Endothelial cell of umbilical vein (primary cell): ENCODE results near the gene CIAPIN1. TPM values are rescaled to one million over a fixed set of nuclear protein-coding genes. Genes with fewer than 3 reads are reported as not detected.
A peak's percentile ranks its signal among the peaks of the same experiment; 100 is the strongest.

Experiments used
- BruUV-seq: library from RNA; stranded (reverse); fragments of 400-500 nt; replicated peaks from 2 replicates; lab custom pipeline; 2021; lab: Mats Ljungman, UMichigan
- CTCF ChIA-PET: fragments of 300-600, 350-600 bp; sonication (Branson Sonifier 250); formaldehyde crosslinking; loops from one replicate; lab custom pipeline; 2021; ENCODE audit warnings: antibody characterized with exemption, inconsistent platforms; lab: Charles Lee
- POLR2A ChIA-PET: fragments of 300-600, 350-600 bp; sonication (Branson Sonifier 250); formaldehyde crosslinking; loops from one replicate; lab custom pipeline; 2021; ENCODE audit warnings: antibody characterized with exemption, inconsistent platforms; lab: Charles Lee
- DNase-seq: peaks from one replicate; pipeline ENCODE4 v3.0.0-alpha.2; 2011; ENCODE audit warnings: low read depth, low spot score
- FAIRE-seq: peaks from 2 replicates; lab custom pipeline; 2011; peaks lifted over from hg19 to GRCh38; lab: Jason Lieb, UNC
- H2AFZ ChIP-seq: 2 replicates; pipeline ENCODE4 v1.6.0; 2012; ENCODE audit warnings: low read depth, low read length, control low read depth, inconsistent platforms
- H3K27ac ChIP-seq: 2 replicates; pipeline ENCODE4 v1.5.1; 2011; ENCODE audit warnings: low read depth, mild to moderate bottlenecking, control low read depth, low read length, moderate library complexity; ENCODE audit not compliant: insufficient read depth
- H3K27me3 ChIP-seq, 2 experiments: 2 replicates each; pipeline versions ENCODE4 v1.6.0 to v1.6.1; 2011; ENCODE audit warnings: low read length in 2 of 2, mixed read lengths in 1 of 2; ENCODE audit not compliant: control insufficient read depth in 2 of 2, insufficient read depth in 2 of 2
- H3K36me3 ChIP-seq, 2 experiments: 2 replicates in 1 of 2; 3 replicates in 1 of 2; pipeline ENCODE4 v1.5.1; 2011; ENCODE audit warnings: low read length in 2 of 2, mild to moderate bottlenecking in 1 of 2, moderate library complexity in 1 of 2; ENCODE audit not compliant: control insufficient read depth in 2 of 2, insufficient read depth in 2 of 2; ENCODE audit errors: extremely low read depth in 1 of 2
- H3K4me1 ChIP-seq: 3 replicates; pipeline ENCODE4 v1.5.1; 2011; ENCODE audit warnings: mild to moderate bottlenecking, low read length; ENCODE audit not compliant: control insufficient read depth, insufficient read depth; ENCODE audit errors: extremely low read depth
- H3K4me2 ChIP-seq: 2 replicates; pipeline ENCODE4 v1.6.1; 2011; ENCODE audit warnings: low read length, control low read depth, mixed read lengths; ENCODE audit not compliant: insufficient read depth
- H3K4me3 ChIP-seq, 3 experiments: fragments of 200-600 bp in 1 of 3; sonication (generic), shearing (Covaris generic) in 1 of 3; replicated peaks in 1 of 3; 2 replicates each; pipeline ENCODE4 v1.5.1; 2011 to 2016; ENCODE audit warnings: control low read depth in 3 of 3, low read length in 3 of 3, mild to moderate bottlenecking in 2 of 3, inconsistent platforms in 1 of 3, low read depth in 1 of 3, moderate library complexity in 1 of 3; ENCODE audit not compliant: insufficient read depth in 1 of 3
- H3K79me2 ChIP-seq: 2 replicates; pipeline ENCODE4 v1.6.0; 2012; ENCODE audit warnings: low read length, inconsistent platforms; ENCODE audit not compliant: control insufficient read depth, insufficient read depth
- H3K9ac ChIP-seq: replicated peaks from 2 replicates; pipeline ENCODE3; 2011; ENCODE audit warnings: low read length, control low read depth; ENCODE audit not compliant: insufficient read depth; ENCODE audit errors: extremely low read depth
- H3K9me1 ChIP-seq: replicated peaks from 3 replicates; pipeline ENCODE4 v1.6.0; 2011; ENCODE audit warnings: mild to moderate bottlenecking, low read length; ENCODE audit not compliant: control insufficient read depth, insufficient read depth; ENCODE audit errors: extremely low read depth
- H3K9me3 ChIP-seq: replicated peaks from 2 replicates; pipeline ENCODE4 v1.5.1; 2012; ENCODE audit warnings: low read length, inconsistent platforms; ENCODE audit not compliant: control insufficient read depth, insufficient read depth
- H4K20me1 ChIP-seq: replicated peaks from 2 replicates; pipeline ENCODE3; 2011; ENCODE audit warnings: mild to moderate bottlenecking, low read length; ENCODE audit not compliant: control insufficient read depth, insufficient read depth; ENCODE audit errors: extremely low read depth
- EZH2 ChIP-seq: IDR thresholded peaks from 2 replicates; pipeline ENCODE4 v1.6.1; 2012; ENCODE audit warnings: borderline replicate concordance, low read depth, mild to moderate bottlenecking, moderate library complexity, low read length, inconsistent platforms; ENCODE audit not compliant: severe bottlenecking
- FOS ChIP-seq: IDR thresholded peaks from 2 replicates; pipeline ENCODE4 v1.6.1; 2011; ENCODE audit warnings: mild to moderate bottlenecking, low read length, moderate library complexity, borderline replicate concordance; ENCODE audit not compliant: insufficient read depth
- GATA2 ChIP-seq: IDR thresholded peaks from 2 replicates; pipeline ENCODE4 v1.7.0; 2011; ENCODE audit warnings: low read depth, mild to moderate bottlenecking, moderate library complexity, mixed read lengths, low read length; ENCODE audit not compliant: insufficient read length, insufficient read depth
- JUN ChIP-seq: IDR thresholded peaks from 2 replicates; pipeline ENCODE4 v1.6.1; 2011; ENCODE audit warnings: borderline replicate concordance, low read depth; ENCODE audit not compliant: insufficient read length, insufficient read depth
- MYC ChIP-seq: IDR thresholded peaks from one replicate; pipeline ENCODE4 v1.6.1; 2011; ENCODE audit warnings: mild to moderate bottlenecking, low read depth, low read length
- POLR2A ChIP-seq: IDR thresholded peaks from 2 replicates; pipeline ENCODE4 v1.6.1; 2012; ENCODE audit warnings: low read depth, mild to moderate bottlenecking, control low read depth, low read length
- POLR2AphosphoS5 ChIP-seq: IDR thresholded peaks from 2 replicates; pipeline ENCODE4 v1.6.1; 2012; ENCODE audit warnings: low read depth, mild to moderate bottlenecking, control low read depth, low read length, moderate library complexity; ENCODE audit not compliant: insufficient read depth
- dilution Hi-C: fragments of 300-500 bp; cut with MboI; formaldehyde crosslinking; loops from one replicate; pipeline ENCODE4 v1.15.0; 2019; ENCODE audit warnings: low sequenced_read_pairs; ENCODE audit not compliant: extremely low pct_ligation_motif_present
- intact Hi-C: fragments of 100-400 bp; cut with micrococcal nuclease; formaldehyde crosslinking; loops from one replicate; pipeline ENCODE4 v1.10.0; 2022
- polyA plus RNA-seq, 4 experiments: library from polyadenylated mRNA; depleted of rRNA in 3 of 4; stranded (reverse) in 3 of 4; unstranded in 1 of 4; fragments of >200 nt; gene quantifications; 2 replicates each; pipeline versions ENCODE4 v1.2.1 to v1.2.3, GENCODE V29; 2011 to 2012; ENCODE audit warnings: missing spikeins in 1 of 4
- total RNA-seq: library from RNA; stranded (reverse); gene quantifications from 2 replicates; pipeline ENCODE4 v1.2.3, GENCODE V29; 2021
- TF ChIP-seq, protein P1 (sequence below), 2 donors: IDR thresholded peaks; 1 replicate in 1 of 2; 2 replicates in 1 of 2; pipeline ENCODE4 v1.5.1; 2011; ENCODE audit warnings: low read length in 2 of 2, mild to moderate bottlenecking in 2 of 2, moderate library complexity in 2 of 2, control low read depth in 1 of 2, inconsistent platforms in 1 of 2, low read depth in 1 of 2; ENCODE audit not compliant: insufficient read depth in 1 of 2; ENCODE audit errors: extremely low read depth in 1 of 2
- TF ChIP-seq, protein P2 (sequence below): IDR thresholded peaks from 2 replicates; pipeline ENCODE4 v1.6.1; 2011; ENCODE audit not compliant: insufficient read depth, insufficient read length

The CIAPIN1 gene
- total and polyA plus RNA-seq, 2 donors (not counting 3 experiments of a cell fraction or from before 2014, with no cell fraction given): 74.6 to 77.9 TPM

DNA sequence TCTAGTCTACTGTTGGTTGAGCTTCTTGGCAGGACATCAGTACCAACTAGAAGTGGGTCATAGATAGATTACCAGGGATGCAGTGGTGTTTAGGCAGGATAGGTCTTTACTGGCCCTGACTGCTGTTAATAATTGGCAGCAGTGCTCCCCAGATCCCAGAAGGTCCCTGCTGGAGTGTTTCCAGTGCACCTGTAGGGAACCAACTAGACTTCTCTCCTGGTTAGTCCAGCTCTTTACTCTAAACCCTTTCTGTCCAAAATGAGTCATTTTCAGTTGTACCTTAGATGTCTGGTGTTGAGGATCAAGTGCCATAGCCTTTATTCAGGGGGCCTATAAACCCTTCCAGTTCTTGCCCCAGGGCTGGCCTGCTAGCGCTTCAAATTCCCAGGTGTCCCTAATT lies 24.0 kb upstream of the CIAPIN1 start:
- dilution Hi-C loops (no loop called here), intact Hi-C loops (loop anchor here (10.0 kb wide), 1 partner anchor 174 kb away; no protein-coding TSS in a partner anchor)
- H3K4me2 ChIP-seq: no peak overlapping the region
- no peak overlapping the region for H3K9ac ChIP-seq
- no peaks in the 10 kb centered on the region for H3K79me2 ChIP-seq
- TF ChIP-seq JUN (no peak), POLR2A (no peak), MYC (no peak), POLR2AphosphoS5 (no peak), GATA2 (no peak), EZH2 (no peak), FOS (no peak)
- TF ChIP-seq, protein P1, sequence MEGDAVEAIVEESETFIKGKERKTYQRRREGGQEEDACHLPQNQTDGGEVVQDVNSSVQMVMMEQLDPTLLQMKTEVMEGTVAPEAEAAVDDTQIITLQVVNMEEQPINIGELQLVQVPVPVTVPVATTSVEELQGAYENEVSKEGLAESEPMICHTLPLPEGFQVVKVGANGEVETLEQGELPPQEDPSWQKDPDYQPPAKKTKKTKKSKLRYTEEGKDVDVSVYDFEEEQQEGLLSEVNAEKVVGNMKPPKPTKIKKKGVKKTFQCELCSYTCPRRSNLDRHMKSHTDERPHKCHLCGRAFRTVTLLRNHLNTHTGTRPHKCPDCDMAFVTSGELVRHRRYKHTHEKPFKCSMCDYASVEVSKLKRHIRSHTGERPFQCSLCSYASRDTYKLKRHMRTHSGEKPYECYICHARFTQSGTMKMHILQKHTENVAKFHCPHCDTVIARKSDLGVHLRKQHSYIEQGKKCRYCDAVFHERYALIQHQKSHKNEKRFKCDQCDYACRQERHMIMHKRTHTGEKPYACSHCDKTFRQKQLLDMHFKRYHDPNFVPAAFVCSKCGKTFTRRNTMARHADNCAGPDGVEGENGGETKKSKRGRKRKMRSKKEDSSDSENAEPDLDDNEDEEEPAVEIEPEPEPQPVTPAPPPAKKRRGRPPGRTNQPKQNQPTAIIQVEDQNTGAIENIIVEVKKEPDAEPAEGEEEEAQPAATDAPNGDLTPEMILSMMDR (IDR thresholded peaks at IDR 0.05; ENCODE audit: extremely low read depth in 1 of 2, insufficient read depth in 1 of 2, low read depth in 1 of 2, low read length in 2 of 2): no peak
- TF ChIP-seq, protein P2, sequence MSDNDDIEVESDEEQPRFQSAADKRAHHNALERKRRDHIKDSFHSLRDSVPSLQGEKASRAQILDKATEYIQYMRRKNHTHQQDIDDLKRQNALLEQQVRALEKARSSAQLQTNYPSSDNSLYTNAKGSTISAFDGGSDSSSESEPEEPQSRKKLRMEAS: no peak
- H3K4me3 ChIP-seq: no peak overlapping the region
- no peaks in the 10 kb centered on the region for H3K9me1 ChIP-seq
- CTCF ChIA-PET: interaction anchor here (1.3 to 3.5 kb wide), 3 partner anchors 9 to 48 kb away, joined by 3 to 17 read pairs (median 10); partner anchors contain the start of gene POLR2C
- DNase-seq (no peak), FAIRE-seq (no peak)
- H3K4me1 ChIP-seq: peaks cover 13% of the 10 kb centered on the region
- peaks cover 13 to 53% of the 10 kb centered on the region in 2 experiments for H3K36me3 ChIP-seq
- BruUV-seq: TSS peak; percentile 15
- H3K9me3 ChIP-seq: no peaks in the 10 kb centered on the region
- H3K27ac ChIP-seq: no peak overlapping the region
- H3K27me3 ChIP-seq: no peaks in the 10 kb centered on the region
- POLR2A ChIA-PET: no interaction called here
- no peak overlapping the region for H2AFZ ChIP-seq
- no peaks in the 10 kb centered on the region for H4K20me1 ChIP-seq
